OCI-LY7 (cell line): Measurements from ENCODE around the gene ADAMTS20. TPM values are rescaled to one million over a fixed set of nuclear protein-coding genes. Genes with fewer than 3 reads are reported as not detected.
"Not testable (repeated sequence)": the region's sequence is repeated elsewhere in the genome, so short reads cannot be mapped to it uniquely, and the experiment has no call there.

Experiments
- BruUV-seq: library from RNA; stranded (reverse); fragments of 400-500 nt; replicated peaks from 2 replicates; lab custom pipeline; 2021; lab: Mats Ljungman, UMichigan
- CTCF ChIA-PET: fragments of 300-600 bp; sonication (Branson Sonifier 250); formaldehyde crosslinking; loops from one replicate; lab custom pipeline; 2022; ENCODE audit warnings: antibody characterized with exemption; ENCODE audit not compliant: unreplicated experiment; lab: Charles Lee
- POLR2A ChIA-PET: fragments of 300-600 bp; sonication (Branson Sonifier 250); formaldehyde crosslinking; loops from one replicate; lab custom pipeline; 2022; ENCODE audit warnings: antibody characterized with exemption; lab: Charles Lee
- DNase-seq: peaks from one replicate; pipeline ENCODE4 v3.0.0-alpha.2; 2015; ENCODE audit warnings: low spot score
- H2AFZ ChIP-seq: fragments of 200-600 bp; sonication (generic), shearing (Covaris generic); 2 replicates; pipeline ENCODE4 v1.6.1; 2014; ENCODE audit warnings: mild to moderate bottlenecking, antibody characterized with exemption, low read length, moderate library complexity
- H3K27ac ChIP-seq: fragments of 200-600 bp; sonication (generic); 2 replicates; pipeline ENCODE4 v1.5.1; 2014; ENCODE audit warnings: mixed run types, low read depth, mild to moderate bottlenecking, moderate library complexity, low read length, inconsistent platforms; ENCODE audit not compliant: poor library complexity, severe bottlenecking
- H3K36me3 ChIP-seq: fragments of 200-600 bp; sonication (generic); 2 replicates; pipeline ENCODE4 v1.6.1; 2014; ENCODE audit warnings: mild to moderate bottlenecking, antibody characterized with exemption, low read length, moderate library complexity, mixed read lengths; ENCODE audit not compliant: insufficient read depth
- H3K4me1 ChIP-seq: fragments of 200-600 bp; sonication (generic); 2 replicates; pipeline ENCODE4 v1.5.1; 2014; ENCODE audit warnings: mild to moderate bottlenecking, low read length; ENCODE audit not compliant: insufficient read depth, poor library complexity, severe bottlenecking
- H3K4me2 ChIP-seq: fragments of 200-600 bp; sonication (generic); 2 replicates; pipeline ENCODE4 v1.6.1; 2014; ENCODE audit warnings: mild to moderate bottlenecking, low read length
- H3K4me3 ChIP-seq: fragments of 200-600 bp; sonication (generic); 2 replicates; pipeline ENCODE4 v1.5.1; 2014; ENCODE audit warnings: mild to moderate bottlenecking, low read depth, low read length; ENCODE audit not compliant: poor library complexity, severe bottlenecking
- H3K79me2 ChIP-seq: fragments of 200-600 bp; sonication (generic); 2 replicates; pipeline ENCODE4 v1.6.1; 2016; ENCODE audit warnings: low read depth, mild to moderate bottlenecking, low read length, moderate library complexity, mixed read lengths; ENCODE audit not compliant: insufficient read depth
- H3K9me2 ChIP-seq: fragments of 200-600 bp; sonication (generic); 2 replicates; pipeline ENCODE4 v1.6.1; 2016; ENCODE audit warnings: mild to moderate bottlenecking, low read length, mixed read lengths; ENCODE audit not compliant: insufficient read depth
- H3K9me3 ChIP-seq: fragments of 200-600 bp; sonication (generic); 2 replicates; pipeline ENCODE4 v1.6.1; 2014; ENCODE audit warnings: mild to moderate bottlenecking, mixed run types, low read length, mixed read lengths
- H4K20me1 ChIP-seq: fragments of 200-600 bp; sonication (generic); 2 replicates; pipeline ENCODE4 v1.6.1; 2014; ENCODE audit warnings: mild to moderate bottlenecking, antibody characterized with exemption, low read length, moderate library complexity, mixed read lengths; ENCODE audit not compliant: insufficient read depth
- EZH2phosphoT487 ChIP-seq: fragments of 200-600 bp; sonication (generic); IDR thresholded peaks from 2 replicates; pipeline ENCODE4 v1.6.1; 2018; ENCODE audit warnings: low read depth, borderline replicate concordance, mild to moderate bottlenecking, mixed run types, antibody characterized with exemption, low read length, moderate library complexity, mixed read lengths
- intact Hi-C: fragments of 100-400 bp; cut with micrococcal nuclease; formaldehyde crosslinking; loops from one replicate; pipeline ENCODE4 v1.10.0; 2022; ENCODE audit not compliant: unreplicated experiment
- total RNA-seq, 2 experiments: library from RNA; depleted of rRNA in 1 of 2; stranded (reverse); fragments of >200 nt in 1 of 2; shearing (Covaris generic) in 1 of 2; gene quantifications; 2 replicates each; pipeline ENCODE4 v1.2.3, GENCODE V29; 2014 to 2022
- TF ChIP-seq, protein P1 (sequence below): fragments of 200-600 bp; sonication (generic); conservative IDR thresholded peaks from 2 replicates; pipeline ENCODE4 v1.5.1; 2014; ENCODE audit warnings: mild to moderate bottlenecking, antibody characterized with exemption, low read length, moderate library complexity, mixed read lengths

Gene ADAMTS20
- total RNA-seq, 2 experiments from 2014 or later = not detected

DNA sequence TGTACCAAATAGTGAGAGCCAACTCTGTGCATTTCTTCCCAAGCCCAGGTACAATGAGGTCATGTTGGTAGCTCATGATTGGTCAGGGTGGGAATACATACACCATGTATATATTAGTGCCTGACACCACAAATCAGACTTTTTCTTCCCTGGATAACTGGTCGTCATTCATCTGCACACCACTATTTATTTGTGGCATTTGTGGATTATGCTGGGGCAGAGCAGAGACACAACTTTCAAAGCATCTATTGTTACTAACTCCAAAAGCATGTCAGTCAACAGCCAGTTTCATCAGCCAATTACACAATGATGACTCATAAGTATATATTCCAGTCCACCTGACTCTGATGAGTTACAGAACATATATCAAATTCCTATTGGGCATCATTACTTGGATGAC, 181.7 kb downstream of the ADAMTS20 start:
- ChIA-PET CTCF (no interaction called here), POLR2A (no interaction called here)
- TF ChIP-seq EZH2phosphoT487 = no peak
- TF ChIP-seq, protein P1, sequence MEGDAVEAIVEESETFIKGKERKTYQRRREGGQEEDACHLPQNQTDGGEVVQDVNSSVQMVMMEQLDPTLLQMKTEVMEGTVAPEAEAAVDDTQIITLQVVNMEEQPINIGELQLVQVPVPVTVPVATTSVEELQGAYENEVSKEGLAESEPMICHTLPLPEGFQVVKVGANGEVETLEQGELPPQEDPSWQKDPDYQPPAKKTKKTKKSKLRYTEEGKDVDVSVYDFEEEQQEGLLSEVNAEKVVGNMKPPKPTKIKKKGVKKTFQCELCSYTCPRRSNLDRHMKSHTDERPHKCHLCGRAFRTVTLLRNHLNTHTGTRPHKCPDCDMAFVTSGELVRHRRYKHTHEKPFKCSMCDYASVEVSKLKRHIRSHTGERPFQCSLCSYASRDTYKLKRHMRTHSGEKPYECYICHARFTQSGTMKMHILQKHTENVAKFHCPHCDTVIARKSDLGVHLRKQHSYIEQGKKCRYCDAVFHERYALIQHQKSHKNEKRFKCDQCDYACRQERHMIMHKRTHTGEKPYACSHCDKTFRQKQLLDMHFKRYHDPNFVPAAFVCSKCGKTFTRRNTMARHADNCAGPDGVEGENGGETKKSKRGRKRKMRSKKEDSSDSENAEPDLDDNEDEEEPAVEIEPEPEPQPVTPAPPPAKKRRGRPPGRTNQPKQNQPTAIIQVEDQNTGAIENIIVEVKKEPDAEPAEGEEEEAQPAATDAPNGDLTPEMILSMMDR = no peak
- no peaks in the 10 kb centered on the region for H3K36me3 ChIP-seq
- no peaks in the 10 kb centered on the region for H3K9me2 ChIP-seq
- no peaks in the 10 kb centered on the region for H4K20me1 ChIP-seq
- no peaks in the 10 kb centered on the region for H3K9me3 ChIP-seq
- intact Hi-C loops = no loop called here
- no peak overlapping the region for H3K4me3 ChIP-seq
- no peaks in the 10 kb centered on the region for H3K79me2 ChIP-seq
- no peak for DNase-seq
- H2AFZ ChIP-seq = no peak overlapping the region
- BruUV-seq = no TSS peak
- no peak overlapping the region for H3K4me2 ChIP-seq
- H3K27ac ChIP-seq = no peak overlapping the region
- no peaks in the 10 kb centered on the region for H3K4me1 ChIP-seq

DNA sequence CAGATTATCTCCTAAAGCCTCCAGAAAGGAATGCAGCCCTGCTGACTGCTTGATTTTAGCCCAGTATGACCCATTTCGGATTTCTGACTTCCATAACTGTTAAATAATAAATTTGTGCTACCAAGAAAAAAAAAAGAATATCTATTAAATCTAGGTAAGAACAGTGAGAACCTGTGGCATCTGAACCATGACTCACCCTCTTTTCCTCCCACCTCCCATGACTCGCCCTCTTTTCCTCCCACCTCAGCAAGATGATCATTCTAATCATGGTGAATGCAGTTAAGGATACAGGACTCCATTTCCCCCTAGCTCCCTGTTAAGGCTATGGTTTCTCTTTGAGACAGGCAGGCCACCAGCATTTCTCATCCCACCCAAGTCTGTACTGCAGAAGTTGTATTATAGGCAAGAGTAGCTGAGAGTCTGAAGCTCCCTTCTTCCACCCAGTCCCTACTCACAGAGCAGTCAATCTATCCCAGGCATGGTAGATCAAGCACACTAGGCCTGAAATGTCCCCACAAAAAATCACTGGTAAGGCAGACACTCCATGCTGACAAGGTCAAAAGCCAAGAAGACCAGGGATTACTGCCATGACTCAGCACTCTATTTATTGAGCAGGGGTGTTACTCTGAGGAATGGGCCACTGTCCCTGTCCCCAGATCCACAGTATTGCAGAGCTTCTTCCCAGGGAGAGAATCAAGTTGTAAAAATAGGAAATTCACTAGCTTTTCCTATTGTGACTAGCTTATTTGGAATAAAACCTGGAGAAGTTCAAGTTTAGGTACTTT, 188.9 kb downstream of the ADAMTS20 start:
- Histone ChIP-seq H2AFZ (no peak overlapping the region), H3K4me2 (no peak overlapping the region), H3K9me3 (no peaks in the 10 kb centered on the region), H3K27ac (no peak overlapping the region), H3K79me2 (no peaks in the 10 kb centered on the region), H3K4me1 (no peaks in the 10 kb centered on the region), H3K36me3 (no peaks in the 10 kb centered on the region), H3K4me3 (no peak overlapping the region), H3K9me2 (no peaks in the 10 kb centered on the region), H4K20me1 (no peaks in the 10 kb centered on the region)
- POLR2A ChIA-PET = interaction anchor here (0.6 to 0.7 kb wide), 2 partner anchors 28 to 541 kb away, joined by 3 read pairs; no protein-coding TSS in a partner anchor
- TF ChIP-seq EZH2phosphoT487 = no peak
- TF ChIP-seq, protein P1 = no peak
- DNase-seq = no peak
- intact Hi-C loops = no loop called here
- CTCF ChIA-PET = no interaction called here
- no TSS peak for BruUV-seq

DNA sequence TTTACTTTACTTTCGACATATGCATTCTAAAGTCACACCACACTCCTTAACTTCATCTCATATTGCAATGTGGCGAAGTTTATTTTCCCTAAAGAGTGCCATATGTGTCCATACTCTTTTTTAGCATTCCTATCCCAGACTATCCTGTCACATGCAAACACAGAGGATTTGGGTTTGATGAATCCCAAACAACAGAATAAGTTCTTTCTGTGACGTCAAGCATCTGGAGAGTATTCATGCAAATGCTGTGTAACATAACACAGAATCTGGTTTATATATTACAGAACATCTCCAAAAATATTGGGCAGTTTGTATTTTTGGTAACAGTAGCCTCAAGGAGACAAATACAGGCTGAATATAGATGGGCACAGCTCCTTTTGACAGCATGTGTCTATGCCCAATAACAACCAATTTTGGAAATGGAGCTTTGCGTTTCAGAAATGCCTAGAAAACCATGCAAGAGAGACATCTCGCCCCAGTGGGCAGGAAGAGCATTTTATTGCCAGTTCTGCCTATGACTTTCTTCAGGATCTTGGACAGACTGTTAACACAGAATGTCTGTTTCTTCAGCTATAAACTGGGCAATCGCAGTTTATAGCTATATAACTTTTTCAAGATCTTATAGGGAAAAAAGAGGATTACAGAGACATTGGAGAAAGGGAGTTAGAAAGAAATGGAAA, 190.8 kb downstream of the ADAMTS20 start:
- Histone ChIP-seq H3K27ac (no peak overlapping the region), H2AFZ (no peak overlapping the region), H4K20me1 (no peaks in the 10 kb centered on the region), H3K9me2 (no peaks in the 10 kb centered on the region), H3K79me2 (no peaks in the 10 kb centered on the region), H3K9me3 (no peaks in the 10 kb centered on the region), H3K4me1 (no peaks in the 10 kb centered on the region), H3K36me3 (no peaks in the 10 kb centered on the region), H3K4me3 (no peak overlapping the region), H3K4me2 (no peak overlapping the region)
- TF ChIP-seq, protein P1 = no peak
- TF ChIP-seq EZH2phosphoT487 = no peak
- BruUV-seq = no TSS peak
- intact Hi-C loops = no loop called here
- ChIA-PET POLR2A (no interaction called here), CTCF (no interaction called here)
- no peak for DNase-seq

DNA sequence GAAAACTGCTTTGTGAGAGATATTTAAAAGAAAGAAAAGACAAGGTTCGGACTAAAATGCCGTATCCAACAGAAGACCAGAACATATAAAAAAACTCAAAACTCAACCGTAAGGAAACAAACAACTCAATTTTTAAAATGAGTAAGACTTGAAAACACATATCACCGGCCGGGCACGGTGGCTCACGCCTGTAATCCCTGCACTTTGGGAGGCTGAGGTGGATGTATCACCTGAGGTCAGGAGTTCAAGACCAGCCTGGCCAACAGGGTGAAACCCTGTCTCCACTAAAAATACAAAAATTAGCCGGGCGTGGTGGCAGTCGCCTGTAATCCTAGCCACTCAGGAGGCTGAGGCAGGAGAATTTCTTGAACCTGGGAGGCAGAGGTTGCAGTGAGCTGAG, 192.0 kb downstream of the ADAMTS20 start:
- BruUV-seq, CTCF ChIA-PET, POLR2A ChIA-PET: not testable (repeated sequence)

More for the DNA sequence above, 192.0 kb downstream of the ADAMTS20 start:
- H3K36me3 ChIP-seq, H3K9me2 ChIP-seq, H3K4me2 ChIP-seq, H3K9me3 ChIP-seq, H2AFZ ChIP-seq, H3K4me1 ChIP-seq, intact Hi-C loops, DNase-seq, H3K79me2 ChIP-seq, H3K4me3 ChIP-seq, H4K20me1 ChIP-seq, H3K27ac ChIP-seq: not testable (repeated sequence)
